HAP-1 (cell line): ENCODE results near the gene LAMA3.

Source experiments
- DNase-seq, 2 experiments: peaks; one replicate each; pipeline ENCODE4 v3.0.0-alpha.2; 2016 to 2020; ENCODE audit warnings: low spot score in 2 of 2
- H3K27me3 ChIP-seq: fragments of 250-450 bp; sonication (Bioruptor Pico); 2 replicates; pipeline ENCODE4 v1.5.1; 2020; ENCODE audit warnings: low read depth, mild to moderate bottlenecking, moderate library complexity
- H3K36me3 ChIP-seq: fragments of 250-450 bp; sonication (Bioruptor Pico); replicated peaks from 2 replicates; pipeline ENCODE4 v1.5.1; 2020; ENCODE audit warnings: mild to moderate bottlenecking
- H3K4me1 ChIP-seq: fragments of 250-450 bp; sonication (Bioruptor Pico); 2 replicates; pipeline ENCODE4 v1.5.1; 2020; ENCODE audit warnings: mild to moderate bottlenecking
- H3K4me3 ChIP-seq: fragments of 250-450 bp; sonication (Bioruptor Pico); 2 replicates; pipeline ENCODE4 v1.5.1; 2020; ENCODE audit warnings: mild to moderate bottlenecking, moderate library complexity
- H3K9me3 ChIP-seq: fragments of 250-450 bp; sonication (Bioruptor Pico); 2 replicates; pipeline ENCODE4 v1.5.1; 2020; ENCODE audit warnings: mild to moderate bottlenecking, moderate library complexity
- in situ Hi-C: fragments of 300-500 bp; cut with MboI; formaldehyde crosslinking; loops from 3 replicates; pipeline ENCODE4 v1.14.3; 2020; ENCODE audit warnings: low sequenced_read_pairs, inconsistent platforms, mixed read lengths

The LAMA3 gene

GRCh38 chr18:23805898-23806297, 116.6 kb downstream of the LAMA3 start:
- DNase-seq = no peak
- in situ Hi-C loops = loop anchor here (10.0 to 25.0 kb wide), 2 partner anchors 181 to 306 kb away; no protein-coding TSS in a partner anchor
- no peaks in the 10 kb centered on the region for H3K9me3 ChIP-seq
- no peaks in the 10 kb centered on the region for H3K36me3 ChIP-seq
- H3K4me3 ChIP-seq = no peak overlapping the region
- no peaks in the 10 kb centered on the region for H3K4me1 ChIP-seq
- H3K27me3 ChIP-seq = peaks cover 8% of the 10 kb centered on the region; the same call in 1 of the 2 replicates

GRCh38 chr18:23809415-23809814, 120.2 kb downstream of the LAMA3 start:
- in situ Hi-C loops = loop anchor here (10.0 to 25.0 kb wide), 2 partner anchors 185 to 303 kb away; no protein-coding TSS in a partner anchor
- Histone ChIP-seq H3K9me3 (no peaks in the 10 kb centered on the region), H3K4me3 (no peak overlapping the region), H3K27me3 (peaks cover 7% of the 10 kb centered on the region; the same call in 1 of the 2 replicates), H3K4me1 (peaks cover 14% of the 10 kb centered on the region), H3K36me3 (no peaks in the 10 kb centered on the region)
- no peak for DNase-seq

- Histone ChIP-seq H3K36me3 (no peaks in the 10 kb centered on the region), H3K9me3 (no peaks in the 10 kb centered on the region), H3K4me3 (no peak overlapping the region), H3K27me3 (peaks cover 7% of the 10 kb centered on the region; the same call in 1 of the 2 replicates), H3K4me1 (peaks cover 14% of the 10 kb centered on the region)
- no peak for DNase-seq
- in situ Hi-C loops = loop anchor here (10.0 to 25.0 kb wide), 2 partner anchors 296 to 302 kb away; no protein-coding TSS in a partner anchor
Measured at GRCh38 chr18:23810396-23810795, 121.1 kb downstream of the LAMA3 start.

- DNase-seq = no peak
- in situ Hi-C loops = loop anchor here (10.0 to 25.0 kb wide), 2 partner anchors 296 to 301 kb away; no protein-coding TSS in a partner anchor
- Histone ChIP-seq H3K27me3 (peaks cover 7% of the 10 kb centered on the region; the same call in 1 of the 2 replicates), H3K4me1 (peaks cover 14% of the 10 kb centered on the region), H3K9me3 (no peaks in the 10 kb centered on the region), H3K36me3 (no peaks in the 10 kb centered on the region), H3K4me3 (no peak overlapping the region)
Measured at GRCh38 chr18:23811176-23811575, 121.9 kb downstream of the LAMA3 start.

- Histone ChIP-seq H3K27me3 (peaks cover 4% of the 10 kb centered on the region; the same call in 1 of the 2 replicates), H3K4me1 (peaks cover 14% of the 10 kb centered on the region), H3K36me3 (no peaks in the 10 kb centered on the region), H3K9me3 (no peaks in the 10 kb centered on the region), H3K4me3 (no peak overlapping the region)
- peak; percentile 31 to 98 for DNase-seq
- in situ Hi-C loops = loop anchor here (10.0 to 25.0 kb wide), 2 partner anchors 298 to 300 kb away; no protein-coding TSS in a partner anchor
Measured at GRCh38 chr18:23812546-23813440, 123.5 kb downstream of the LAMA3 start.

GRCh38 chr18:23814991-23815614, 125.8 kb downstream of the LAMA3 start:
- no peaks in the 10 kb centered on the region for H3K9me3 ChIP-seq
- DNase-seq = no peak
- H3K4me3 ChIP-seq = no peak overlapping the region
- no peaks in the 10 kb centered on the region for H3K27me3 ChIP-seq
- no peaks in the 10 kb centered on the region for H3K36me3 ChIP-seq
- H3K4me1 ChIP-seq = peaks cover 14% of the 10 kb centered on the region
- in situ Hi-C loops = loop anchor here (10.0 to 25.0 kb wide), 2 partner anchors 297 to 300 kb away; no protein-coding TSS in a partner anchor

GRCh38 chr18:23816021-23816420, 126.8 kb downstream of the LAMA3 start:
- DNase-seq = no peak
- Histone ChIP-seq H3K9me3 (no peaks in the 10 kb centered on the region), H3K4me1 (peaks cover 14% of the 10 kb centered on the region), H3K4me3 (no peak overlapping the region), H3K27me3 (no peaks in the 10 kb centered on the region), H3K36me3 (no peaks in the 10 kb centered on the region)
- in situ Hi-C loops = loop anchor here (10.0 to 25.0 kb wide), 2 partner anchors 296 to 301 kb away; no protein-coding TSS in a partner anchor

- Histone ChIP-seq H3K27me3 (no peaks in the 10 kb centered on the region), H3K36me3 (no peaks in the 10 kb centered on the region), H3K4me3 (no peak overlapping the region), H3K9me3 (no peaks in the 10 kb centered on the region), H3K4me1 (peaks cover 14% of the 10 kb centered on the region)
- DNase-seq = no peak
- in situ Hi-C loops = loop anchor here (10.0 to 25.0 kb wide), 2 partner anchors 296 to 302 kb away; no protein-coding TSS in a partner anchor
Measured at GRCh38 chr18:23816740-23817139, 127.5 kb downstream of the LAMA3 start.

- peaks cover 3% of the 10 kb centered on the region for H3K4me1 ChIP-seq
- H3K36me3 ChIP-seq = no peaks in the 10 kb centered on the region
- H3K4me3 ChIP-seq = no peak overlapping the region
- in situ Hi-C loops = loop anchor here (10.0 to 25.0 kb wide), 2 partner anchors 293 to 304 kb away; no protein-coding TSS in a partner anchor
- no peak for DNase-seq
- H3K9me3 ChIP-seq = no peaks in the 10 kb centered on the region
- H3K27me3 ChIP-seq = no peaks in the 10 kb centered on the region
Measured at GRCh38 chr18:23819001-23819400, 129.7 kb downstream of the LAMA3 start.

GRCh38 chr18:23822590-23823385, 133.5 kb downstream of the LAMA3 start:
- no peak for DNase-seq
- H3K4me1 ChIP-seq = no peaks in the 10 kb centered on the region
- no peaks in the 10 kb centered on the region for H3K36me3 ChIP-seq
- in situ Hi-C loops = loop anchor here (25.0 kb wide), 1 partner anchor 290 kb away; no protein-coding TSS in a partner anchor
- no peak overlapping the region for H3K4me3 ChIP-seq
- H3K27me3 ChIP-seq = no peaks in the 10 kb centered on the region
- no peaks in the 10 kb centered on the region for H3K9me3 ChIP-seq

GRCh38 chr18:23824240-23824639, 135.0 kb downstream of the LAMA3 start:
- Histone ChIP-seq H3K4me1 (no peaks in the 10 kb centered on the region), H3K36me3 (no peaks in the 10 kb centered on the region), H3K27me3 (no peaks in the 10 kb centered on the region), H3K4me3 (no peak overlapping the region), H3K9me3 (no peaks in the 10 kb centered on the region)
- in situ Hi-C loops = loop anchor here (25.0 kb wide), 1 partner anchor 288 kb away; no protein-coding TSS in a partner anchor
- DNase-seq = no peak

- no peaks in the 10 kb centered on the region for H3K27me3 ChIP-seq
- H3K4me3 ChIP-seq = no peak overlapping the region
- in situ Hi-C loops = loop anchor here (25.0 kb wide), 1 partner anchor 288 kb away; no protein-coding TSS in a partner anchor
- no peaks in the 10 kb centered on the region for H3K9me3 ChIP-seq
- no peak for DNase-seq
- no peaks in the 10 kb centered on the region for H3K36me3 ChIP-seq
- no peaks in the 10 kb centered on the region for H3K4me1 ChIP-seq
Measured at GRCh38 chr18:23824669-23825068, 135.4 kb downstream of the LAMA3 start.

- in situ Hi-C loops = no loop called here
- Histone ChIP-seq H3K9me3 (no peaks in the 10 kb centered on the region), H3K4me1 (no peaks in the 10 kb centered on the region), H3K27me3 (no peaks in the 10 kb centered on the region), H3K36me3 (no peaks in the 10 kb centered on the region), H3K4me3 (no peak overlapping the region)
- DNase-seq = no peak
Measured at GRCh38 chr18:23825496-23825895, 136.2 kb downstream of the LAMA3 start.
